NCI-H345 treated with DMSO at 0.1 percent for 48 hours (cell line): ENCODE data around the gene C17orf113.
"Not testable (repeated sequence)": the region's sequence is repeated elsewhere in the genome, so short reads cannot be mapped to it uniquely, and the experiment has no call there.

ENCODE experiments used
- DNase-seq: peaks from one replicate; lab custom pipeline; 2025; ENCODE audit not compliant: unreplicated experiment; lab: John Stamatoyannopoulos, UW

C17orf113 gene

DNA sequence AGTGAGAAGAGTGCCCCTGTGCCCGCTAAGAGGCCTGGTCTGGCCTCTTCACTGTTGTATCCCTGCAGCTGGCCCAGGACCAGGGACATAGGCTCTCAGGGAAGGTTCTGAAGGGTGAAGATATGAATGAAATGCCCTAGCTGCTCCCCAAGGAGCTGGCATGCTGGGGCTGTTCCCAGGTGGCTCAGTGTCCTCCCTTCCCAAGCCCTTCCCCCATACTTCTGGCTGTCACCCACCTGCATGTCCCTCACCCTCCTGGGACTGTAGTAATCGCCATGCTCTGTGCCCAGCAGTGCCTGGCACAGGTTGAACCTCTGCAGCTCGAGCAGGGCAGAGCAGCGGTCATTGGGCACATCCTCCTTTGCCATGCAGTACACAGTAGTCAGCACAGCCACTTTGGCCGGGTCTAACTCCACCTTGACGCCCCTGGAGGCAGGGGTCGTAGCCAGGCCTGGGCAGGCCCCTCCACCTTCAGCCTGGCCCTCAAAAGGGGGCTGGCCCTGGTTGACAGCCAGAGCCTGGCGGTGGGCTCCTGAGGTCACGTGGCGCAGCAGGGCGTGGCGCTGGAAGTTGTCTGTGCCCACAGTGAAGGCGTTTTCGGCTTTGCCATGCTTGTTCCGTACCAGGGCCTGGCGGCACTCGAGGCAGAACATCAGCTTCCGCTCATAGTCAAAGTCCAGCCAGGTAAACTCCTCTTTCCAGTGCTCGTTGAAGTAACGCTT, 7.6 kb downstream of the C17orf113 start:
- DNase-seq = no peak

DNA sequence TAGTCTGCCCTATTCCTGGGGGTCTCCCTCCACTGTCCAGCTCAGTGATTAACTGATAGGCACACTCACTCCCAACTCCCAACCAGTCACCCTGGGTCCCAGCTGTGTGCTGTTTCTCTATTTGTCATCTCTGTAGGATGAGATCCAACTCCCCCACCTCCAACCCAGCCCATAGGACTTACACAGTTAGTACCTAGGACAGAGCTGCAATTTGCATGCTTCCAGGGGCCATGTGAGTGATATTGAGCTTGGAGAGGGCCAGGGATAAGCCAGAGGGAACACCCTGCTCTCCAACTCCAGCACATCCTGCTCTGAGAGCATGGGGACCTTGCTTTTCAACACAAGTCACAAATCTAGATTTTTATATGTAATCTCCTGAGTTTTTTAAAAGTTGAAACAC, 8.8 kb downstream of the C17orf113 start:
- no peak for DNase-seq

DNA sequence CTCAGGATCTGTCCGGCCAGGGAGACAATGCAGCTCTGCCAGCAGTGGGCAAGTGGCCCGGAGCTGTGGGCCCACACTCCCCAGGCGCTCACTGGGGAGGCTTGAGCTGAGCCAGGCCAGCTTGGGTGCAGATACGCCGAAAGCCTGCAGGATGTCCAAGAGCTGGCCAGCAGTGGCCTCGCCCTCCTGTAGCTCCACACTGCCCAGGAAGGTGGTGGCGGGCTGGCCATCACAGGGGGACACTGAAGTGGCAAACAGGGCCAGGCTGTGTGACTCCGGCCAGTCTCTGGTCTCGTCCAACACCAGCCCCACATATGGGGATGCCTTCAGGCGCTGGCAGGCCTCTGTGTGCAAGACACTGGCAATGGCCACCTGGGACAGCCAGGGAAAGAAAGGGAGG, 9.6 kb downstream of the C17orf113 start:
- no peak for DNase-seq

DNA sequence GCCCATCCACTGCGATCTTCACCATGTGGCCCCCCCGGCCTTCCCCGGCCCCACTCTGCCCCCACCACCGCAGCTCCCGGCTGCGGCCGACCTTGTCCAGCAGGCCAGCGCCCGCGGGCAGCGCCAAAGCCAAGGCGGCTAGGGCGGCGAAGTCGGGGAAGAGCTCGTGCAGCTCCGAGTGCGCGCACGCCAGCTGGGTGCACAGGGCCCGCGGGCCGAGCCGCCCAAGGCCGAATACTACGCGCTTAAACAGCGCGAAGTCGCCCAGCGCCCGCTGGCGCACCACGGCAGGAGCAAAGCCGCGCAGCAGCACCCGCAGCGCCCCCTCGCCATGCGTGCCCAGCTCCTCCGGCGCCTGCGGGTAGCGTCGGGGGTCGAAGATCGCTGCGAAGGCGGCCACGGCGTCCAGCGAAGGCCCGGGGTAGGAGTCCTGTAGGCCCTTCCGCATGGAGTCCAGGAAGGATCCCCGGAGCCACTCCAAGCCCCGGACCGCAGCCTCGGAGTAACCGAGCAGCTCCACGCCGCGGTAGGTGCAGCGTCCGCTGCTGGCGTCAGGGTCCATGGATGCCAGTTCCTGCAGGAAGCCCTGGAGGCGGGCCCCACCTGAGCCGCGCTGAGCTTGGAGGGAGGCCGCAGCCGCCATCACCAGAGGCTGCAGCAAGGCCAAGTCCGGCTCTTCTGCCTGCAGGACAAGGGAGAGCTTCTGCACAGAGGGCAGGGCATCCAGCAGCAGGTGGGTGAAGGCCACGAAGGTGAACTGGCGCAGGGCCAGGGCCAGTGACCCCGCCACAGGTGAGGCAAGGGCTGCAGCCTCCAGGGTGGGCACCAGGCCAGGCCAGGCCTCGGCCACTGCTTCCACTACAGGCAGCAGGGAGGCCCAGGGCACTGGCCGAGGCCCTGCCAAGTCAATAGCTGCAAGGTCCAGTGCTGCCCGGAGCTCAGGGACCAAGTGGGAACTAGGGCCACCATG, 10.3 kb downstream of the C17orf113 start:
- no peak for DNase-seq

DNA sequence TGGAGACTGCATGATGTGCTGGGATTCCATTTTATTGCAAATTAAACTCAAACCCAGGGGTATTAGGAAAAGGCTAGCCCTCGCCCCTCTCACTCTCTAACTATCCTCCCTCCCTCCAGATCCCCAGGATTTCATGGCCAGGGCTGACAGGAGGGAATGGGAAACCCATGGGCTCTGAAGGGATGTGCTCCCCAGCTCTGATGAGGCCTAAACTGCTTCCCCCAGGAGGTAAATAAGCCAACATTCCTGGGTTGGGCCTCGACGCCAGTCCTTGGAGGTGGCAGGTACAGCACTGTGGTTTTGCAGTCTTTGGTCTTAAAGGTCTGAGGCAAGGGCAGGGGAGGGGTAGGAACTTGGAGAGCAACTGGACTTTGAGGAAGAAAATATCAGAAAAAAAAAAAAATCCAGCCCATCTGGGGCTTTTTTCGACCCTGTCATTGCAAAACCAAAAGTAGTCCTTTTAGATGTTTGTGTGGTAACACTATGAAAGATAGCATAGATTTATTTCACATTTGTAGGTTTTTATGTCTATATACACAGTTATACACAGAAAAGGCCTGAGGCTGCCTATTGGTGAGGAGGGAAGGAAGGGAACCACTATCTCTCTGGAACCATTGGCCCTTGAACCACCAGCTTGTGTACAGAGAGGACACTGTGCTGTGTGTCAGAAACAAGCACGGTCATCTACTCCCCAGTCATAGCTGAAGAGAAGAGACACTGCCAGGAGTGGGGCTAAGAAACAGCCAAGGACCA, 12.0 kb downstream of the C17orf113 start:
- DNase-seq = no peak

DNA sequence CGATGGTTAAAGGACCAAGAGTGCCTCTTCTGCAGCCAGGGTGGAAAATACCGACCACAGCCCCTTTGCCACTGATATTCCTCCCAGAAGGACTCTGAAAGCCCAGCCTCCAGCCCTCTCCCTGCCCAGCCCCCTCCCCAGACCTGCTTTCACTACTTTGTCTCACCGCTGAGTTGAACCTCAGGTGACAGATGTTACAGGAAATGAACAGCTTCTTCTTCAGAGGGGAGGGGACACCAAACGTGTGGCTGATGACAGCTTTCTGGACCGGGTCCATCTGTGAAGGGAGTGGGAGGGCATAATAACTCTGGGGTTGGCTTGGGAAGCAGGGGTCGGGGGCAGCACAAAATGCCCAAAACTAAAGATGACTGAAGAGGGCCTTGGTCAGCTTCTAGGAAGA, 16.3 kb downstream of the C17orf113 start:
- no peak for DNase-seq

DNA sequence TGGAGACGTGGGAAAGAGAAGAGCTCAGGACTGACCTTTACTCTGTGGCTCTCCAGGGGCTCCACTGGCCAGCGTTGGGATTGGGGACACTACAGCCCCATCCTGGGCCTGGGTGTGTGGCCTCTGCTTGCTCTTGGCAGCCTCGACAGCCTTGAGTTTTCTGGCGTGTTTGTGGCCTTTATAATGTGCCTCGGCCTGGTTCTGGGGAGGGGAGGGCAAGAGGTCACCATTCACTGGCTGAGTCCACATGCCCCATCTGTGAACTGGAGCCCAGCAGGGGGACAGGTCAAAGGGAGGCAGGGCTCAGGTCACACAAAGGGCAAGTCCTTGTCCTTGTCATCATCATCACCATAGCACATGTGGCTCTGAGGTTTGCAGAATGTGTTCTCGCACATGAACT, 18.8 kb downstream of the C17orf113 start:
- no peak for DNase-seq

DNA sequence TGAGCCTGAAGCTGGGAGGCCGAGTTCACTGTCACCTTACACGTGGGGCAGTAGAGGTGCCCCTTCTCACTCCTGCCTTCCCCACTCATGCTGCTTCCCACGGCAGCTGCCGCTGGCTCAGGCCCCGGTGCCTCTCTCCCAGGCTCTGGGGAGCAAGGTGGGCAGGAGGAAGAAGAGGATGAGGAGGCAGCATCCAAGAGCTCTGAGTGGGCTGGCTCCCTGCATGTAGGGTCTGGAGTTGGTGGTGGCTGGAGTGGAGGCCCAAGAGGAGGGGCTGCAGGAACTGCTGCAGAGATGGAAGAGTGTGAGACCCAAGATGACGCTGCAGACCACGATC, 21.6 kb downstream of the C17orf113 start:
- DNase-seq = no peak

DNA sequence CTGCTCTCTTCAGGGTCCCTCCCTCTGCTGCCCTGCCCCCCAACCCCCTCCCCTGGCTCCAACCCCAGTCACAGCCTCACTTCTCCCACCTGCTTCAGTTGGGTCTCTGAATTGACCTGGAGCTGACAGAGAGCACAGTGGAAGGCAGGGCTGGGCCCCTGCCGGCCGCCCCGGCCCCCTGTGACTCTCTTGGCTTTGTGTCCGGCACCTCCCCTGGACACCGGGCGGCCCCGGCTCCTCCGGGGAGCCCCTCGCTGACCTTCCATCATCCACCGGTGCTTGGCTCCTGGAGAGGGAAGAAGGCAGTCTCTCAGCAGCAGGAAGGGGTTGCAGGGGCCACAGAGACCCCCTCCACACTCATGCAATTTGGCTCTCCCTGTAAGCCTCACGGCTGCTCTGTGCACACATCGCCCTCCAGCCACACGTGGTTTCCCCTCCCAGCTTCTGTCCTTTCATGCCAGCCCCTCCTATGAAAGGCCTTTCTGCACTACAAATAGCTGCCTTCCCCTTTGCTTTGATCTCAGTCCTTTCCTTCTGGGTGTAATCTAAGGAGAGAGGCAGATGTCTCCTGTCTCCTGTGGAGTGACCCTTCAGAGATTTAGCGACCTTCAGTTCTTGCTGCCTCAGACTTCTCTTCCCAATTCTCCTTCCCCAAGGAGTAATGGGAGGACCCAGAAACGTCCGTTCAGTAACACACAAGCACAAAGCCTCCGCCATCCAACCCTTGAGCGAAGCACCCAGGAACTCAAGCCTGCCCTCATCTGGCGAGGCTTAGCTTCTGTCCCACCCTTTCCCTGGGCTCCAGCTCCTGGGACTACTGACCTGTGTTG, 22.2 kb downstream of the C17orf113 start:
- DNase-seq = no peak

DNA sequence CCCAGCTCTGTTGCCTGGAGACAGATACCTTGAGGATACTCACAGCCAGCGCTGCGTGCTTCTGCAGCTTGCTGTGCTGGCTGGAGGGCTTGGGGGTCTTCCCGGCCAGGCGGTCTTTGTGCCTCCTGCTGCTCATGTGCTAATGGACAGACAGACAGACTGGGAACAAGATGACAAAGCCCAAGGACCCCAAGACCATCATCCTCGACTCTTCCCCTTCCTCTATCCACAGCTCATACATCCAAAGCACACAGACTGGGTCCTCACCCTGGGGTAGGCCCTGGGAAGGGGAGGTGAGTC, 22.9 kb downstream of the C17orf113 start:
- no peak for DNase-seq

DNA sequence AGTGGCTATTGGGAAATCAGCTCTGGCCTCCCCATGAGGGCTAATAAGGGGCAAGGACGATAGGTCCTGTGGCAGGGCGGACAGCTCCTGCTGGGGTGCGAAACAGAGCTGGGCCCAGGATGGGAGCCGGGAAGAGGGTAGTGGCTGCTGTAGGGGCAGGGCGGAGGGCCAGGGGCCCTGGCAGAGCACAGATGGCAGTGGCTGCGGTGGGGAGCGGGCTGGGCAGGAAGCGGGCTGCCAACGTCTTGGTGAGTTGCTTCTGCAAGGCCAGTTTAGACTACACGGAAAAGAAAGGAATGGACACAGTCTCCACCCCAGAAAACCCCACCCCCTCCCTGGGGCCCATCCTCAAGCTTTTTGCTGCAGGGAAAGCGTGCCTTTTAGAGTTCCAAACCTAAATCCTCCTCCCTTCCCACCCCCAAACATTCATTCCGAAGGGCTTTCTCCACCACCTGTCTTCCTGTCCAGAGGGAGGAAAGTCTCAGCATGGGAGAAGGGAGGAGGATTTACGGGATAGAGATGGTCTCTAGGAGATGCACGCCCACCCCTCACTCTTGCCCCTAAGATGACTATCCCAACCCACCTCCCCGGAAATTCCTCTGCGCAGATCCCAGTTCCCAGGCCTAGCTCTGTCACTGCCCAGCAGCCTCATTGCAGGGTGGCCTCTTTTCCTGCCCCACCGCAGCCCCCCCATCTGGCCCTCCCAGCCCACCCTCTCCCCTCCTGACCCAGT, 23.4 kb downstream of the C17orf113 start:
- DNase-seq = no peak

DNA sequence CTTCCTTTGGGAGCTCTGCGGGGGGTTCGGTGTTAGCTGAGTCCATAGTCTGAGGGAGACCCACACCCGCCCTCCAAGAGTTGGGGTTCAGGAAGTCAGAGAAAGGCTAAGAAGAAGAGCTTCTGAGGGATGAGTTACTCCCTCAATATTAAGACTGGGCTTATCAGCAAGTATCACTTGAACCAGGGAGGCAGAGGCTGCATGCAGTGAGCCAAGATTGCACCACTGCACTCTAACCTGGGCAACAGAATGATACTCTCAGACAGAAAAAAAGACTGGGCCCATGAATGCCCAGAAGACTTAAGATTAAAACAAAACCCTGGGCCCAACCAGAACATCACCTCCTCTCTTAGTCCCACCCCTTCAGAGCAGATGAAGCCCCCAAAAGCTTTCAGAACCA, 24.5 kb downstream of the C17orf113 start:
- DNase-seq = no peak

DNA sequence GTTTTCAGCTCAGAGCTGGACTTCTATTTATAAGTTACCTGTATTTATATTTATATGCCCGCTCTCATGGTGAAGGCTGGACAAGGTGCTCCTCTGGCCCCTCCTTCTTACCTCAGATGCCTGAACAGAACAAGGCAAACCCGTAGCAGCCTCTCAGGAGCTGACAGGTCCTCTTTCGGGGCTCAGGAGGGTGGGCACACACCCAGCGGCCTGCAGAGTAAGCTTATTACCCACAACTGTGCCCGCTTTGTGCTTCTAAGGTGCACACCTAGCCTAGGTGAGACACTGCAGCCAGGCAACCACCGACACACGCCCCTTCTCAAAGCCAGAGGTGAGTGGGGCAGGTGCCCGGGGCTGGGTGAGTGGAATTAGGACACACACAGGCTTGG, 25.2 kb downstream of the C17orf113 start:
- DNase-seq = no peak

DNA sequence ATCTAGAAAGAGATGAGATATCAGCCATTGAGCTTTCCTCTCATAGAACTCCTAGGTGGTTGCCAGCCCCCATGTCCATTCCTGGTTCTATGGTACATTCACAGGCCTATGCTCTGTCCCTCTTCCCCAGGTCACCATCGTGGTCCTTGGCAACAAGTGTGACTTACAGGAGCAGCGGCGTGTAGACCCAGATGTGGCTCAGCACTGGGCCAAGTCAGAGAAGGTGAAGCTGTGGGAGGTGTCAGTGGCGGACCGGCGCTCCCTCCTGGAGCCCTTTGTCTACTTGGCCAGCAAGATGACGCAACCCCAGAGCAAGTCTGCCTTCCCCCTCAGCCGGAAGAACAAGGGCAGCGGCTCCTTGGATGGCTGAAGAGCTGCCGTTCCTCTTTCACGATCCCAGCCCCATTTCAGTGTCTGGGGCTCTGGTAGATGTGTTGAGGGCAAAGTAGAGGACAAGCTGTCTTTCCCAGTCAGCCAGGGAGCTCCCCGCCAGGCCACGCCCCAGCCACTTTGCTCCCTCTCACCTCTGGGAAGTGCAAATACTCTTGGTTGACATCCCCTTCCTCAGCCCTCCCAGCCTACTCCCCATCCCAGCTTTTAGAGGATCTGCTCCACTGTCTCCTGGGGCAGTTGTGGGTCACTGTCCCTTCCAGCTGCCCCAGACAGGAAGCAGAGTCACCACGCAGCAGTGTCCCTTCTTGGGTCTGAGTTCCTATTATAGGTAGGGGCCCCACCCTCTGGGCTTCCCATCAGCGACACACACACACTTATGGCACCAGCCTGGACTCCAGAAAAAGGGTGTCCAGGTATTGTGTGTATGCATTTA, 26.7 kb downstream of the C17orf113 start:
- no peak for DNase-seq

DNA sequence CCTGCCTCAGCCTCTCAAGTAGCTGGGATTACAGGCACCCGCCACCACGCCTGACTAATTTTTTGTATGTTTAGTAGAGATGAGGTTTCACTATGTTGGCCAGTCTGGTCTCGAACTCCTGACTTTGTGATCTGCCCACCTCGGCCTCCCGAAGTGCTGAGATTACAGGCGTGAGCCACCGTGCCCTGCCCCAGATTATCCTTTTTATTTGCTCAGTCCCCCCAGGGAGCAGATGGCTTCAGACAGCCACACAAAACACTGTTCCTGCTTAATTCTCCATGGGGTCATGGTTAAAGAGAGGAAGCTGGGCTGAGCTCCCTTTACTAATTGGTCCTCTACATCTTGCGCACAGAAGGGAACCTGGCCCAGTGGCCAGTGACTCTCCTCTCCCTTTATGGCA, 29.6 kb downstream of the C17orf113 start:
- not testable (repeated sequence) for DNase-seq

DNA sequence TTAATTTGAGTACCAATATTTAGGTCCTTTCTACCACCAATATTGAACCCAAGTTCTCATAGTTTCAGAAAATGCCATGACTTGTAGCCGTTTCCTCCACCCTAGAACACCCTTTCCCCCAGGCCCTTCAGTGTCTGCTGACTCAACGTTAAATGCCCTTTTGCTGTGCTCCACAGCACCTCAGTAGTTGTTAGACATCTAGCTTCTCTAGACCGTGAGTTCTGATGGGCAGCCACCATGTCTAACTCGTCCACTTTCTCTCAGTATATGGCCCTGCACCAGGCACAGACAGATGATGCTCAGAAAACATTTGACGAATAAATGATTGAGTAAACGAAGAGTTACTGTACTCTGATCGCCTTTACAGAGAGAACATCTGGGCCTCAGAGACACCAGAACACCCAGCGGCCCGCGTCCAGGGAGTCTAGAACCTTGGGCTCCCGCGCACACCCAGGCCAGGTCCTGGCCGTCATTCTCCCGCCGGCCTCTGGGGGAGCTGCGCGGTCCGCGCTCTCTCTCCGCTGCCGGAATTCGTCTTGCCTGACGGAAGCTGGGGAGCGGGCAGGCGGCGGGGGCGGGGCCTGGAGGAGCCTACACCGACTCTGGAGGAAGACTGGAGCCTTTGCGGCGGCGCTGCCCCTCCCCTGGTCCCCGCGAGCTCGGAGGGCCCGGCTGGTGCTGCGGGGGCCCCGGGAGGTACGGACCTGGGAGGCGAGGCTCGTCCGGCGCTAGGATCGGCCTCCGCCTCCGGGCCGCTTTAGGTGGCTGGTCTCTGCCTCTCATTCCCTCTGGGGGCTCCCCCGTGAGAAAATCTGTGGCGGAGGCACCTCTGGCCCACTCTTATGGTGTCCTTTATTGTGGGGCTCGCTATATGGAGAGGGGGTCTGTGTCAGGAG, 30.6 kb downstream of the C17orf113 start, which contains the start of gene NKIRAS2:
NKIRAS2 (plus strand) TSS at position 582 of the 896 bp plus-strand sequence. CDS start 1,488 bp downstream, outside the sequence.
- peak; percentile 73 for DNase-seq

DNA sequence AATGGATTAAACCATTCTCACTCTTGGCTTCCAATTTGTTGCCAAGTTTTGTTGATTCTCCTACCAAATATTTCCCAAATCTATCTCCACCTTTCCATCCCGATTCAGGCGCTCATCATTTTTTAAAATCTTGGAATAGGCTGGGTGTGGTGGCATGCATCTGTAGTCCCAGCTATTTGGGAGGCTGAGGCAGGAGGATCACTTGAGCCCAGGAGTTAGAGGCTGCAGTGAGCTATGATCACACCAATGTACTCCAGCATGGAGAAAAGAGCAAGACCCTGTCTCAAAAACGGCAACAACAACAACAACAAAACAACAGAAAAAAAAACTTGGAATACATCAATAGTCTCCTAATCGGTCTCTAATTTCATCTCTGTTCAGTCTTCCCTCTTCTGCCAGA, 31.4 kb downstream of the C17orf113 start:
- DNase-seq = no peak

DNA sequence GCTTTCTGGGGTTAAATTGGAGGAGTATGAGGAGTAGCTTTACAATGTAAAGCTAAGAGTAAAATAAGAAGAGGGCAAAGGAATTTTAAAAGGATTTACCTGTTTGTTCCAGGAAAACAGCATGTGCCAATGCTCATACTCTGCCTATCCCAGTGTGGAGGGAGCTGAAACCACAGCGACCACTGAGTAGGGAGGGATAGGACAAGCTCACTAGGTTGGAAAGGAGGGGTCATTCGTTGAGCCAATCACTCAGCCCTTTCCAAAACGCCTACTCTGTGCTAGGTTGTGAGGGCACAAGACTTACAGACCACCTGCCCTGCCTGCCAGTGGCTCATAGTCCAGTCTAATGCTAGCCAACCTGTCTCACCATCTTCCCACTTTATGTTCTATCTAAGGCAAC, 32.1 kb downstream of the C17orf113 start:
- DNase-seq = no peak
